ENCODE measurements around the gene NMNAT2.
"Not testable (repeated sequence)": the region's sequence is repeated elsewhere in the genome, so short reads cannot be mapped to it uniquely, and the experiment has no call there.

The NMNAT2 gene

GRCh38 chr1:183417772-183418491 lies at the start of gene NMNAT2:
Gene NMNAT2, minus strand, starts transcription at chr1:183418380. Its CDS starts 113 bp downstream, at chr1:183418267.
- no peak for DNase-seq

GRCh38 chr1:183467687-183468086 lies 49.5 kb upstream of the NMNAT2 start:
- DNase-seq, result no peak

DNA sequence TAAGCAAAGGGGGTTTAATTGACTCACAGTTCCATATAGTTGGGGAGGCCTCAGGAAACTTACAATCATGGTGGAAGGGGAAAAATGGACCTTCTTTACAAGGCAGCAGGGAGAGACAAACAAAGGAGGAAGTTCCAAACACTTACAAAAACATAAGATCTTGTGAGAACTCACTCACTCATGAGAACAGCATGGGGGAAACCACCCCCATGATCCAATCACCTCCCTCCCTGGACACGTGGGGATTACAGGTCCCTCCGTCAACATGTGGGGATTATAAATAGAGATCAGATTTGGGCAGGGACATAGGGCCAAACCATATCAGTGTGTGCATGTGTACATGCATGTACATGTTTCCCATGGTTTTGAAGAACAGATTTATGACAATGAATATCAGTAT lies 48.6 kb upstream of the NMNAT2 start:
- no peak for DNase-seq

DNA sequence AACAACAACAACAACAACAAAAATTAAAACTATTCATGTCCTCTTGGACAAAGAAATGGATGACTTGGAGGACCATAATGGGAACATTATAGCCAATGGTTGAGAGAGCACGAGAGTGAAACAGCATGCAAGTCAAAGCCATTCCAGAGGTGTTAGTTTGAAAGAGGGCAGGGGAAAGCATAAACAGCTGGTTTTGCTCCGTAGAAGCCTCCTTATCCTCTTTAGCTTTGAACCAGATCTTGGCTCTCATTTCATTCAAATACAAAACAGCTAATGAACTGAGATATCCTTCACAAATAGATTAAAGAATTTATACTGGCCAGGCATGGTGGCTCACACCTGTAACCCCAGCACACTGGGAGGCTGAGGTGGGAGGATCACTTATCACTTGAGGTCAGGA lies 45.4 kb upstream of the NMNAT2 start:
- DNase-seq, result no peak

GRCh38 chr1:183461350-183461749 lies 43.2 kb upstream of the NMNAT2 start:
- no peak for DNase-seq

- no peak for DNase-seq
Observed at GRCh38 chr1:183460596-183460995, 42.4 kb upstream of the NMNAT2 start.

GRCh38 chr1:183457449-183457848 lies 39.3 kb upstream of the NMNAT2 start:
- DNase-seq, result no peak

DNA sequence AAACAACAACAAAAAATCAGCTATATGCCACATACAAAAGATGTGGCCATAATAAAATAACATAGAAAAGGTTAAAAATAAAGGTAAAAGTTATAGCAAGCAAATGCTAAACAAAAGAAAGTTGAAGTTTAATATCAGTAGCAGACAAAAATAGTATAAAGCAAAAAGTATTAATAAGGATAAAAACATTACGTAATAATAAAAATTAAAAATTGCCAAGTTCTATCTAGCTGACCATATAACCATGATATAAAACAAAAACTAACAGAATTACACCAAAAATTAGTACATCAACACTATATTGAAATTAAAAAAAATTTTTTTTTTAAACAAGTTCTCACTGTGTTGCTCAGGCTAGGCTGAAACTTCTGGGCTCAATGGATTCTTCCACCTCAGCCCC lies 38.6 kb upstream of the NMNAT2 start:
- DNase-seq, result no peak

GRCh38 chr1:183454377-183454776 lies 36.2 kb upstream of the NMNAT2 start:
- no peak for DNase-seq

GRCh38 chr1:183450093-183450492 lies 31.9 kb upstream of the NMNAT2 start:
- no peak for DNase-seq

DNA sequence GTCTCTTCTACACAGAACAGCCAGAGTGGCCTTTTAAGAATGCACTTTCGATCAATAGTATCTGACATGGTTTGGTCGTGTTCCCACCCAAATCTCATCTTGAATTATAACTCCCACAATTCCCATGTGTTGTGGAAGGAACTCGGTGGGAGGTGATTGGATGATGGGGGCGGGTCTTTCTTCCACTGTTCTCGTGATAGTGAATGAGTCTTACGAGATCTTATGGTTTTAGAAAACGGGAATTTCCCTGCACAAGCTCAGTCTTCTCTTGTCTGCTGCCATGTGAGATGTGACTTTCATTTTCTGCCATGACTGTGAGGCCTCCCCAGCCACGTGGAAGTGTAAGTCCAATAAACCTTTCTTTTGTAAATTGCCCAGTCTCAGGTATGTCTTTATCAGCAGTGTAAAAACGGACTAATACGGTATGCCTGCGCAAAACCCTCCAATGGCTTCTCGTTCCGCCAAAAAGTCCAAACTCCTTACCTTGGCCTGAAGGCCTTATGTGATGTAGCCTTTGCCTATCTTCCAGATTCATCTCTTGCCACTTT lies 31.1 kb upstream of the NMNAT2 start:
- no peak for DNase-seq

DNA sequence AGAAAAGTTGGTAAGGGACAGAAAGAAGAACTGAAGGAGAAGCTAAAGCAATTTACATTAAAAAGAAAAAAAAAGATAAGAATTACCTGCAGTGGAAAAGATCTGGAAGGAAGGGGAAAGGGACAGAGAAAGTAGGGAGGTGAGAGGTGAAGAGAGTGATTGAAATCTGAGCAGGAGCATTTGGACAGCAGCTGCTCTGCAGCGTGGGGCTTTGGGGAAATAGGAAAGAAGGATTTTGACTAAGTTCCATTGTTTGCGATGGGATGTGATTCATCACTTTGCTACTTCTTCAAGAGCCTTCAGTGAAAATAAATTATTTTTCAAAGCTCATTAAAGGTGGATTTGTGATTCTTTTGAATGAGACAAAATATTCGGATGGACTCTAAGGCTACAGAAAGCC lies 26.1 kb upstream of the NMNAT2 start:
- no peak for DNase-seq

GRCh38 chr1:183443466-183443865 lies 25.3 kb upstream of the NMNAT2 start:
- no peak for DNase-seq

DNA sequence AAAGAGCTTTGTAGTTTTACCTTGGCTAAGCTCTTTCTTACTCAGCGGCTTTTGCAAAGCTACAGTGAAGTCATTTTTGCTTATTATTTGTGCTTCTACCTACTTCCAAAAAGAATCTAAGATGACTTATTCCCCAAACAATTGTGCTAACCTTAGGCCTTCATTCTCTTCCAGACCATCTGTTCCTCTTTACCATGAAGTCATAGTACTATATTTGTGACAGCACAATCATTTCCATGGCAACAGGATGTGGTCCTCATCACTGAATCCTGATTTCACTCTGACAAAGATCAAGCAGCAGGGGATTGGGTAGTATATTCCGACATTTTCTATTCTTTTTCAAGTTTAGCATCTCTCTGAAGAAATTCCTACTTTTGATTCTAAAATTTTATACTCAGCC lies 24.8 kb upstream of the NMNAT2 start:
- no peak for DNase-seq

GRCh38 chr1:183438060-183438459 lies 19.9 kb upstream of the NMNAT2 start:
- no peak for DNase-seq

DNA sequence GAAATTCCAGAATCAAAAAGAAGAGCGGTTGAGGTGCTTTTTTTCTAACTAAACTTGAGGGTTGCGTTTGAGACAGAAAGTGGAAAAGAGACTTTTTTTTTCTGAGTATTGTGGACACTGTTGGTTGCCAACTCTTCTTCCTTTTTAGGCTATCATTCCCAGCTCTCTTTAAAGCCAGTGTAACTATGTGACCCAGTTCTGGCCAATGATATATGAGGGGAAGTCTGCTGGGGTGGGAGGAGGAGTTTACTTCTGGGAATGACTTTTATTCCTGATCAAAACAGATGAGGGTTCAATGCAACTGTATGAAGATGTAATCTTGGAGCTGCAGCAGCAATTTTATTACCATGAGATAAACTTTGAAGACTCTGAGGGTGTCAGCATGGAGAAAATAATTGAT lies 17.3 kb upstream of the NMNAT2 start:
- DNase-seq, result no peak

GRCh38 chr1:183433703-183434102 lies 15.5 kb upstream of the NMNAT2 start:
- no peak for DNase-seq

GRCh38 chr1:183432548-183432875 lies 14.3 kb upstream of the NMNAT2 start:
- no peak for DNase-seq

DNA sequence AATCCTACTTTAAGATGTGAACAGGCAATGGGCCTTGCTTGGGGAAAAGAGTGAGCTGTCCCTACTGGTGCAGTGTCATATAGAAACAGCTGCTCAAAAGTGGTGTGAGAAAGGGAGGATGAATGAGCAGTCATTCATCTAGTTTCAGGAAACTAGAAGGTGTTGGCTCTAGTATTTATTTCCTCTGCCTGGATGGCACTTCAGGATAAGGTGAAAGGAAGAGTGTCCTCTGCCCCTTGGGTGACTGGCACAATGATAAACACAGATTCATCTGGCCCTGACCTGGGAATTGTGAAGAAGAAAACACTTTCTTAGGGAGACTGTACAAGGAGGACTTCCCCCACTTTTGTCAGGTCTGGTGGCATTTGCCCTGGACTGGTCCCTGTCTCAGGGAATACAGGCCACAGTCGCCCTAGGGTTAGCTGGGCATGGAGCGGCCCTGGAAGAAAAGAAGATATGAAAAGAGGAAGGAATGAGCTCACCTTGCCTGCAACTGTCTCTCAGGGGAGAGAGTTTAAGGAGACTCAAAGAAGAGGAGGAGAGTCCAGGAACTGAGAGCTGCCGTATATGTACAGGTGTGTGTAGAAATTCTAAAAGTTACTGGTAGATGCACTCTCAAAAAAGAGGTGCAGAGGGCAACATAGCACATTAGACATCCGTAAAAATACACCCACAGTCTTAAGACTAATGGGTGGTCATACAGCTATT lies 13.8 kb upstream of the NMNAT2 start:
- DNase-seq, result no peak

GRCh38 chr1:183427591-183427990 lies 9.4 kb upstream of the NMNAT2 start:
- not testable (repeated sequence) for DNase-seq

DNA sequence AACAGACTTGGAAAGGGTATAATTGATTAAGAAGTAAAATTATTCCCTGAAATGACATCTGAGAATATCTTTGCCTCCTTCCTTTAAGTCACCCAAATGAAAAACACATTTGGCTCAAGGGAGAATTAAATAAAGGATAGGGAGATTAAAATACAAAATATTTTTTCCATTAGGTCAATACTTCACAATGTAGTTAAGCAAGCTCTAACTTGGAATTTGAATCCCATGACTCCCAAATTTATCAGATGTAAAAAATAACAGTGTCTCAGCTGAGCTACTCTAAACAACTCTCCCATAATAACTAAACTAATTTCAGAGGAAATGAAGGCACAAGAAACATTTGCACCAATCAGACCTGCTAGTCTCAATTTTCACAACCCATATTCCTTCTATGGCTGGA lies 6.5 kb upstream of the NMNAT2 start:
- DNase-seq, result no peak

DNA sequence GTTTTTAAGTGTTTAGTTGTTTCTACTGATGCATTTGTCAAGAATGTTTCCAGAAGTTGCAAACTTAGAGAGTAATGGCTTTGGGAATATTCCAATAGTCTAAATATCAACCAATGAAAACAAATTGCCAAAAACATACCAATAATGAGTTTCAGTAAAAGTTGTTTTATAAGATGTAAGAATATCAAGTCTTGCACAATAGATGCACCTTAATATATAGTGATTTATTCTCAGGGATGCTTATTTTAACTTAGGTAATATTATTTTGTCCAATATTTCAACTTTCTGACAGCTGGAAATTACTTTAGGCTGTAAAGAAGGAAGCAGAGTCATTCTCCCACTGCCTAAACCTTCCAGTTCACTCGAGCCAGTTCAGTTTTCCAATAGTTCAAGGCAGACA lies 5.4 kb upstream of the NMNAT2 start:
- DNase-seq, result no peak

DNA sequence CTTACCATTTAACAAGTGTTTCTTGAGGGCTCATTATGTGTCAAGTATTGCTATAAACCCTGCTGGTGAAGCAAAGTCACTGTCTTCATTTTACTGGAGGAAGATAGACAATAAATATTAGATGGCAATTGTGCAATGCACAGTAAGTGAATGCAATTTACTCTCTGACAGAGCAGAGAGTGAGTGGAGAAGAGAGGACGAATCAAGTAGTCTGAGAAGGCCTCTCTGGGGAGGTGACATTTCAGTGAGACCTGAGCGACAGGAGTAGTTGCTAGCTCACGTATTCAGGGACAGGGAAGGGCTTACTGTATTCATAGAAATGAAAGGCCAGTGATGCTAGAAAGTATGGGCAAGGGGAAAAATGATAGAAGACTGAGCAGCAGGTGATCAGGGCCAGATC lies 1.2 kb upstream of the NMNAT2 start:
- DNase-seq, result no peak

GRCh38 chr1:183418696-183419095 lies 516 bp upstream of the NMNAT2 start:
- DNase-seq, result no peak
